ENCODE data around the gene LUC7L2.
"Not testable (repeated sequence)": the region's sequence is repeated elsewhere in the genome, so short reads cannot be mapped to it uniquely, and the experiment has no call there.

- TF ChIP-seq EZH2 (IDR thresholded peaks at IDR 0.05); POLR2AphosphoS5 (IDR thresholded peaks at IDR 0.05; ENCODE audit: borderline replicate concordance, low read depth, low read length); FOXP2 (optimal IDR thresholded peaks at IDR 0.05; ENCODE audit: control extremely low read depth, extremely low read length, insufficient read depth): not testable (repeated sequence)
Measured at GRCh38 chr7:139468281-139468680, 108.6 kb downstream of the LUC7L2 start.
